ENCODE measurements around the gene DLG1. TPM values are rescaled to one million over a fixed set of nuclear protein-coding genes. Genes with fewer than 3 reads are reported as not detected.

DLG1 gene
- total RNA-seq, 2 experiments from 2014 or later = 58.8 to 78.4 TPM

GRCh38 chr3:197336348-197336747 lies 37.9 kb upstream of the DLG1 start:
- POLR2A ChIA-PET = no interaction called here
- Mint-ChIP-seq H3K4me3 (no peak overlapping the region), H3K9me3 (ENCODE audit: low read depth) (no peaks in the 10 kb centered on the region), H3K4me1 (no peaks in the 10 kb centered on the region), H3K27me3 (peaks cover 8% of the 10 kb centered on the region), H3K27ac (no peak overlapping the region), H3K36me3 (ENCODE audit: low read depth) (no peaks in the 10 kb centered on the region)
- intact Hi-C loops (cut with DNase I, micrococcal nuclease) = no loop called here
- CTCF ChIA-PET = interaction anchor here (0.5 to 1.3 kb wide), 3 partner anchors 80 to 179 kb away, joined by 3 to 4 read pairs (median 3); no protein-coding TSS in a partner anchor
- no peak for DNase-seq
- ATAC-seq = no peak

- no peak overlapping the region for H3K27ac Mint-ChIP-seq
- no peaks in the 10 kb centered on the region for H3K4me1 Mint-ChIP-seq
- DNase-seq (no peak), ATAC-seq (no peak)
- POLR2A ChIA-PET = no interaction called here
- intact Hi-C loops (cut with DNase I, micrococcal nuclease) = no loop called here
- CTCF ChIA-PET = interaction anchor here (0.9 to 1.3 kb wide), 2 partner anchors 79 to 180 kb away, joined by 3 to 4 read pairs; no protein-coding TSS in a partner anchor
- H3K4me3 Mint-ChIP-seq = no peak overlapping the region
- no peaks in the 10 kb centered on the region for H3K36me3 Mint-ChIP-seq (ENCODE audit: low read depth)
- no peaks in the 10 kb centered on the region for H3K9me3 Mint-ChIP-seq (ENCODE audit: low read depth)
- peaks cover 10% of the 10 kb centered on the region for H3K27me3 Mint-ChIP-seq
These were observed 37.2 kb upstream of the DLG1 start for GRCh38 chr3:197335428-197336132.

GRCh38 chr3:197333901-197334639 lies 35.7 kb upstream of the DLG1 start:
- H3K9me3 Mint-ChIP-seq (ENCODE audit: low read depth) = no peaks in the 10 kb centered on the region
- no peak for ATAC-seq
- DNase-seq = no peak
- ChIA-PET CTCF (no interaction called here), POLR2A (no interaction called here)
- peaks cover 11% of the 10 kb centered on the region for H3K27me3 Mint-ChIP-seq
- intact Hi-C loops (cut with DNase I, micrococcal nuclease) = no loop called here
- H3K27ac Mint-ChIP-seq = no peak overlapping the region
- H3K36me3 Mint-ChIP-seq (ENCODE audit: low read depth) = no peaks in the 10 kb centered on the region
- no peak overlapping the region for H3K4me3 Mint-ChIP-seq
- H3K4me1 Mint-ChIP-seq = no peaks in the 10 kb centered on the region

GRCh38 chr3:197331131-197331530 lies 32.7 kb upstream of the DLG1 start:
- CTCF ChIA-PET = interaction anchor here (0.9 to 1.0 kb wide), 2 partner anchors 14 to 17 kb away, joined by 4 to 5 read pairs; no protein-coding TSS in a partner anchor
- no peak for ATAC-seq
- peaks cover 15% of the 10 kb centered on the region for H3K27me3 Mint-ChIP-seq
- H3K9me3 Mint-ChIP-seq (ENCODE audit: low read depth) = no peaks in the 10 kb centered on the region
- peaks cover 2% of the 10 kb centered on the region for H3K4me1 Mint-ChIP-seq
- no peak overlapping the region for H3K4me3 Mint-ChIP-seq
- intact Hi-C loops (cut with DNase I, micrococcal nuclease) = no loop called here
- POLR2A ChIA-PET = no interaction called here
- no peak overlapping the region for H3K27ac Mint-ChIP-seq
- DNase-seq = no peak
- no peaks in the 10 kb centered on the region for H3K36me3 Mint-ChIP-seq (ENCODE audit: low read depth)

- Mint-ChIP-seq H3K27ac (no peak overlapping the region), H3K36me3 (ENCODE audit: low read depth) (no peaks in the 10 kb centered on the region), H3K4me3 (no peak overlapping the region), H3K9me3 (ENCODE audit: low read depth) (no peaks in the 10 kb centered on the region), H3K4me1 (peaks cover 8% of the 10 kb centered on the region), H3K27me3 (peaks cover 18% of the 10 kb centered on the region)
- DNase-seq (no peak), ATAC-seq (no peak)
- intact Hi-C loops (cut with DNase I, micrococcal nuclease) = no loop called here
- CTCF ChIA-PET = interaction anchor here (0.7 kb wide), 1 partner anchor 14 kb away, joined by 3 read pairs; no protein-coding TSS in a partner anchor
- POLR2A ChIA-PET = interaction anchor here (0.6 kb wide), 1 partner anchor 222 kb away, joined by 4 read pairs; no protein-coding TSS in a partner anchor
These were observed 31.0 kb upstream of the DLG1 start for GRCh38 chr3:197329382-197329781.

- Mint-ChIP-seq H3K4me3 (no peak overlapping the region), H3K27me3 (peaks cover 23% of the 10 kb centered on the region), H3K27ac (no peak overlapping the region), H3K4me1 (peaks cover 8% of the 10 kb centered on the region), H3K9me3 (ENCODE audit: low read depth) (no peaks in the 10 kb centered on the region), H3K36me3 (ENCODE audit: low read depth) (no peaks in the 10 kb centered on the region)
- ChIA-PET POLR2A (no interaction called here), CTCF (no interaction called here)
- DNase-seq (no peak), ATAC-seq (no peak)
- intact Hi-C loops (cut with DNase I, micrococcal nuclease) = no loop called here
These were observed 29.8 kb upstream of the DLG1 start for GRCh38 chr3:197328198-197328597.

- peaks cover 8% of the 10 kb centered on the region for H3K4me1 Mint-ChIP-seq
- POLR2A ChIA-PET = no interaction called here
- no peaks in the 10 kb centered on the region for H3K9me3 Mint-ChIP-seq (ENCODE audit: low read depth)
These were observed 29.3 kb upstream of the DLG1 start for GRCh38 chr3:197327701-197328100.

GRCh38 chr3:197325773-197326172 lies 27.4 kb upstream of the DLG1 start:
- Mint-ChIP-seq H3K36me3 (ENCODE audit: low read depth) (no peaks in the 10 kb centered on the region), H3K27ac (peak overlapping the region; percentile 2), H3K27me3 (peaks cover 25% of the 10 kb centered on the region), H3K4me1 (peaks cover 8% of the 10 kb centered on the region), H3K9me3 (ENCODE audit: low read depth) (peaks cover 4% of the 10 kb centered on the region), H3K4me3 (no peak overlapping the region)
- ChIA-PET CTCF (interaction anchor here (0.6 to 1.0 kb wide), 2 partner anchors 69 to 582 kb away, joined by 3 read pairs; no protein-coding TSS in a partner anchor), POLR2A (no interaction called here)
- DNase-seq (no peak), ATAC-seq (peak; percentile 74)
- intact Hi-C loops (cut with DNase I, micrococcal nuclease) = loop anchor here in 1 of 2 experiments (1.0 kb wide), 1 partner anchor 16 kb away; no protein-coding TSS in a partner anchor

More at GRCh38 chr3:197327701-197328100, 29.3 kb upstream of the DLG1 start:
- H3K36me3 Mint-ChIP-seq (ENCODE audit: low read depth) = no peaks in the 10 kb centered on the region
- H3K27ac Mint-ChIP-seq = no peak overlapping the region
- peaks cover 24% of the 10 kb centered on the region for H3K27me3 Mint-ChIP-seq
- intact Hi-C loops (cut with DNase I, micrococcal nuclease) = no loop called here
- no peak overlapping the region for H3K4me3 Mint-ChIP-seq
- DNase-seq (no peak), ATAC-seq (no peak)
- CTCF ChIA-PET = no interaction called here

GRCh38 chr3:197322149-197322548 lies 23.7 kb upstream of the DLG1 start:
- ChIA-PET POLR2A (no interaction called here), CTCF (no interaction called here)
- intact Hi-C loops (cut with DNase I, micrococcal nuclease) = no loop called here
- no peak overlapping the region for H3K27ac Mint-ChIP-seq
- H3K27me3 Mint-ChIP-seq = peaks cover 40% of the 10 kb centered on the region
- H3K36me3 Mint-ChIP-seq (ENCODE audit: low read depth) = no peaks in the 10 kb centered on the region
- DNase-seq = no peak
- ATAC-seq = no peak
- H3K4me3 Mint-ChIP-seq = no peak overlapping the region
- H3K4me1 Mint-ChIP-seq = peaks cover 11% of the 10 kb centered on the region
- H3K9me3 Mint-ChIP-seq (ENCODE audit: low read depth) = peaks cover 4% of the 10 kb centered on the region

- Mint-ChIP-seq H3K36me3 (ENCODE audit: low read depth) (no peaks in the 10 kb centered on the region), H3K4me3 (no peak overlapping the region), H3K4me1 (peaks cover 5% of the 10 kb centered on the region), H3K9me3 (ENCODE audit: low read depth) (peaks cover 4% of the 10 kb centered on the region), H3K27ac (no peak overlapping the region), H3K27me3 (peaks cover 45% of the 10 kb centered on the region)
- ChIA-PET CTCF (no interaction called here), POLR2A (no interaction called here)
- ATAC-seq = no peak
- intact Hi-C loops (cut with DNase I, micrococcal nuclease) = no loop called here
- DNase-seq = no peak
These were observed 22.2 kb upstream of the DLG1 start for GRCh38 chr3:197320582-197320981.

GRCh38 chr3:197317250-197317963 lies 19.0 kb upstream of the DLG1 start:
- peaks cover 43% of the 10 kb centered on the region for H3K27me3 Mint-ChIP-seq
- POLR2A ChIA-PET = no interaction called here
- peaks cover 4% of the 10 kb centered on the region for H3K9me3 Mint-ChIP-seq (ENCODE audit: low read depth)
- no peak overlapping the region for H3K4me3 Mint-ChIP-seq
- intact Hi-C loops (cut with DNase I, micrococcal nuclease) = no loop called here
- peak; percentile 44 for ATAC-seq
- no peak overlapping the region for H3K27ac Mint-ChIP-seq
- H3K4me1 Mint-ChIP-seq = peaks cover 3% of the 10 kb centered on the region
- no peak for DNase-seq
- CTCF ChIA-PET = interaction anchor here (0.8 to 1.0 kb wide), 3 partner anchors 13 to 136 kb away, joined by 4 to 5 read pairs (median 4); no protein-coding TSS in a partner anchor
- H3K36me3 Mint-ChIP-seq (ENCODE audit: low read depth) = no peaks in the 10 kb centered on the region

Measured in activated CD4-positive, alpha-beta T cell treated with anti-CD3 and anti-CD28 coated beads for 36 hours (primary cell).